Hepatocyte (in vitro differentiated cells): ENCODE measurements around the gene AFAP1L2. TPM values are rescaled to one million over a fixed set of nuclear protein-coding genes. Genes with fewer than 3 reads are reported as not detected.

Experiments
- DNase-seq: peaks from one replicate; pipeline ENCODE4 v3.0.0-alpha.2; 2016; ENCODE audit warnings: low spot score
- H2AFZ ChIP-seq: fragments of 200-600 bp; sonication (generic); 2 replicates; pipeline ENCODE4 v1.6.0; 2016; ENCODE audit warnings: antibody characterized with exemption, mild to moderate bottlenecking
- H3K27ac ChIP-seq: fragments of 200-600 bp; sonication (generic); 2 replicates; pipeline ENCODE4 v1.5.1; 2016; ENCODE audit warnings: mild to moderate bottlenecking
- H3K27me3 ChIP-seq: fragments of 200-600 bp; sonication (generic); 2 replicates; pipeline ENCODE4 v1.6.1; 2016
- H3K36me3 ChIP-seq: fragments of 200-600 bp; sonication (generic); replicated peaks from 2 replicates; pipeline ENCODE4 v1.5.1; 2016; ENCODE audit warnings: low read depth; ENCODE audit not compliant: insufficient read depth
- H3K4me1 ChIP-seq: fragments of 200-600 bp; sonication (generic); 2 replicates; pipeline ENCODE4 v1.5.1; 2016; ENCODE audit warnings: mild to moderate bottlenecking, moderate library complexity; ENCODE audit not compliant: insufficient read depth
- H3K4me2 ChIP-seq: fragments of 200-600 bp; sonication (generic); 2 replicates; pipeline ENCODE4 v1.6.0; 2016
- H3K4me3 ChIP-seq: fragments of 200-600 bp; sonication (generic); 2 replicates; pipeline ENCODE4 v1.5.1; 2016; ENCODE audit warnings: mild to moderate bottlenecking
- H3K79me2 ChIP-seq: fragments of 200-600 bp; sonication (generic); 2 replicates; pipeline ENCODE4 v1.6.0; 2017; ENCODE audit warnings: mild to moderate bottlenecking
- H3K9me2 ChIP-seq: fragments of 200-600 bp; sonication (generic); replicated peaks from 2 replicates; pipeline ENCODE4 v1.6.0; 2017; ENCODE audit warnings: mild to moderate bottlenecking; ENCODE audit not compliant: insufficient read depth
- H3K9me3 ChIP-seq: fragments of 200-600 bp; sonication (generic); 2 replicates; pipeline ENCODE4 v1.5.1; 2016; ENCODE audit warnings: low read depth, mild to moderate bottlenecking
- H4K20me1 ChIP-seq: fragments of 200-600 bp; sonication (generic); 2 replicates; pipeline ENCODE4 v1.6.0; 2016; ENCODE audit warnings: mild to moderate bottlenecking; ENCODE audit not compliant: insufficient read depth, poor library complexity, severe bottlenecking
- CTCF ChIP-seq: fragments of 200-600 bp; sonication (generic); IDR thresholded peaks from 2 replicates; pipeline ENCODE4 v1.5.1; 2016; ENCODE audit warnings: antibody characterized with exemption, mild to moderate bottlenecking; ENCODE audit not compliant: poor library complexity
- EZH2 ChIP-seq: fragments of 200-600 bp; sonication (generic); IDR thresholded peaks from 2 replicates; pipeline ENCODE4 v1.6.1; 2016; ENCODE audit warnings: antibody characterized with exemption, mild to moderate bottlenecking, borderline replicate concordance
- EZH2phosphoT487 ChIP-seq: fragments of 200-600 bp; sonication (generic); IDR thresholded peaks from one replicate; pipeline ENCODE4 v1.6.1; 2018; ENCODE audit warnings: antibody characterized with exemption, mild to moderate bottlenecking, low read depth, moderate library complexity; ENCODE audit not compliant: unreplicated experiment, severe bottlenecking
- WGBS: methylation state at CpG from one replicate; pipeline ENCODE4 v1.1.6; 2016; ENCODE audit warnings: low lambda C conversion rate; ENCODE audit errors: missing lambda C conversion rate; 5-methylcytosine and 5-hydroxymethylcytosine counted together
- polyA plus RNA-seq: library from polyadenylated mRNA; unstranded; fragments of >200 nt; fragmentation: Nextera tagmentation; extraction: Ambion mirVana; gene quantifications from 2 replicates; pipeline ENCODE4 v1.2.1, GENCODE V29; 2016
- total RNA-seq: library from RNA; depleted of rRNA; stranded (reverse); fragments of >200 nt; gene quantifications from 2 replicates; pipeline ENCODE4 v1.2.3, GENCODE V29; 2014

Gene AFAP1L2
- total and polyA plus RNA-seq, 2 experiments from 2014 or later, result 6.1 to 9.6 TPM

- no peaks in the 10 kb centered on the region for H3K9me2 ChIP-seq
- no peak overlapping the region for H2AFZ ChIP-seq
- no peaks in the 10 kb centered on the region for H3K79me2 ChIP-seq
- H4K20me1 ChIP-seq, result no peaks in the 10 kb centered on the region
- H3K9me3 ChIP-seq, result peaks cover 13% of the 10 kb centered on the region
- WGBS, result 94% methylated on average over 16 of the region's 16 CpGs
- peaks cover 9% of the 10 kb centered on the region for H3K4me1 ChIP-seq
- no peaks in the 10 kb centered on the region for H3K36me3 ChIP-seq
- no peak overlapping the region for H3K4me2 ChIP-seq
- H3K4me3 ChIP-seq, result no peak overlapping the region
- TF ChIP-seq EZH2 (no peak), CTCF (no peak), EZH2phosphoT487 (no peak)
- no peaks in the 10 kb centered on the region for H3K27me3 ChIP-seq
- H3K27ac ChIP-seq, result no peak overlapping the region
- no peak for DNase-seq
These were observed 104.2 kb downstream of the AFAP1L2 start for GRCh38 chr10:114300036-114300645.

GRCh38 chr10:114297136-114297705, 107.1 kb downstream of the AFAP1L2 start:
- no peaks in the 10 kb centered on the region for H4K20me1 ChIP-seq
- H3K4me2 ChIP-seq, result no peak overlapping the region
- H2AFZ ChIP-seq, result no peak overlapping the region
- WGBS, result over 99% methylated on average over 14 of the region's 14 CpGs
- H3K9me2 ChIP-seq, result no peaks in the 10 kb centered on the region
- no peaks in the 10 kb centered on the region for H3K36me3 ChIP-seq
- H3K79me2 ChIP-seq, result no peaks in the 10 kb centered on the region
- H3K4me1 ChIP-seq, result no peaks in the 10 kb centered on the region
- H3K27ac ChIP-seq, result no peak overlapping the region
- H3K9me3 ChIP-seq, result peaks cover 22% of the 10 kb centered on the region
- H3K27me3 ChIP-seq, result no peaks in the 10 kb centered on the region
- no peak for TF ChIP-seq CTCF
- TF ChIP-seq EZH2, result no peak
- TF ChIP-seq EZH2phosphoT487, result no peak
- H3K4me3 ChIP-seq, result no peak overlapping the region
- DNase-seq, result no peak

- H3K4me2 ChIP-seq, result no peak overlapping the region
- H3K79me2 ChIP-seq, result no peaks in the 10 kb centered on the region
- peaks cover 22% of the 10 kb centered on the region for H3K9me3 ChIP-seq
- no peak for DNase-seq
- no peaks in the 10 kb centered on the region for H3K27me3 ChIP-seq
- no peaks in the 10 kb centered on the region for H3K36me3 ChIP-seq
- no peak overlapping the region for H2AFZ ChIP-seq
- no peak overlapping the region for H3K4me3 ChIP-seq
- TF ChIP-seq EZH2phosphoT487 (no peak), EZH2 (no peak), CTCF (no peak)
- no peak overlapping the region for H3K27ac ChIP-seq
- 42% methylated on average over 1 of the region's 1 CpG for WGBS
- H3K9me2 ChIP-seq, result no peaks in the 10 kb centered on the region
- no peaks in the 10 kb centered on the region for H3K4me1 ChIP-seq
- H4K20me1 ChIP-seq, result no peaks in the 10 kb centered on the region
These were observed 108.9 kb downstream of the AFAP1L2 start for GRCh38 chr10:114295393-114295792.
